DMS153 treated with DMSO at 0.1 percent for 48 hours (cell line): ENCODE measurements around the gene RTBDN.

Experiments
- DNase-seq: peaks from one replicate; lab custom pipeline; 2025; ENCODE audit not compliant: unreplicated experiment; lab: John Stamatoyannopoulos, UW

The RTBDN gene

DNA sequence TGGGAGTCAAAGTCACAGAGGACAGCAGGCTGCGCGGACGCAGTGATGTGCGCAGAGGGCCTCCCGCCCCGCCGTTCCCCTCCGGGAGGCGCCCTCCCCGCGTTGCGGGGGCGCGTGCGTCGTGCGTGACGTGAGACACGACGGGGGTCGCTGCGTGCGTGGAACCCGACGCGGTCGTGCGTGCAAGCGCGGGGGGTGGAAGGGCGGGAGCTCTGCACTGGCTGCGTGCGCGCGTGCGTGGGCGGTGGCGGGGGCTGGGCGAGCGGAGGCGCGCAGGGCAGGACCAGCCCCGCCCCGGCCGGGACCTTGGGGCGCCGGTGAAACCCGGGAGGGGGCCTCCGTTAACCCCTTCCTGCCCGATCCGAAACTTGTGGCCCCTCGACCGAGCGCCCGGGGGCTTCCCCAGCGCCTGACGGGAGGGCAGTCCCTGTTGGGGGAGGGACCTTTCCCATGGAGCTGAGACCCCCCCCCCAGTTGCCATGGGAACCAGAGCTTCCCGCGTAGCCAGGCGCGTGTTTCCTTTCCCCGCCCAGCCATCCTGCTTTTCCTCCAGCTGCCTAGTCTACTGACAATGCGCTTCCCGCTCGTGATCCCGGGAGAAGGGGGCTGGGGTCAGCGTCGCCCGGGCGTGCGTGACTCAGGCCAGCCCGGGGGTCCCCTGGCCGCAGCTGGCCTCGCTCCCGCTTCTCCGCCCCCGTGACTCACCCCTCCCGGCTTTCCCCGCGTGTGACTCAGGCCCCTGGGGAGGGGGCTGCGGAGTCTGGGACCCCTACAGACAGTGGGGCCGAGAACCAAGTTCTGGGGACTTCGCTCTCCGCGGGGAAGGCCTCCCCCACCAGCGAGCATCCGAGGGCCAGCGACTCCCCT lies 51.7 kb downstream of the RTBDN start:
- peak; percentile 37 for DNase-seq

DNA sequence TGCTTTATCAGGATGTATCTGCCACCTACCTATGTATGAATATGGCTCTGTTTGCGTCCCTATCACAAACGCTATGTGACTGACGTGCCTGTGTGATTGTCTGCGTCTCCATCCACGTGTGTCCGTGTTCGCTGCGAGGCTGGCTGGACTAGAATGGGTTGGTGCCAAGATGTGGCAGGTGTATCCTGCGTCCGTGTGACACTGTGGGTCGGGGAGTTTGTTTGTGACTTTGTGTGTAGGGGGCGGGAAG lies 52.3 kb downstream of the RTBDN start:
- DNase-seq = no peak

DNA sequence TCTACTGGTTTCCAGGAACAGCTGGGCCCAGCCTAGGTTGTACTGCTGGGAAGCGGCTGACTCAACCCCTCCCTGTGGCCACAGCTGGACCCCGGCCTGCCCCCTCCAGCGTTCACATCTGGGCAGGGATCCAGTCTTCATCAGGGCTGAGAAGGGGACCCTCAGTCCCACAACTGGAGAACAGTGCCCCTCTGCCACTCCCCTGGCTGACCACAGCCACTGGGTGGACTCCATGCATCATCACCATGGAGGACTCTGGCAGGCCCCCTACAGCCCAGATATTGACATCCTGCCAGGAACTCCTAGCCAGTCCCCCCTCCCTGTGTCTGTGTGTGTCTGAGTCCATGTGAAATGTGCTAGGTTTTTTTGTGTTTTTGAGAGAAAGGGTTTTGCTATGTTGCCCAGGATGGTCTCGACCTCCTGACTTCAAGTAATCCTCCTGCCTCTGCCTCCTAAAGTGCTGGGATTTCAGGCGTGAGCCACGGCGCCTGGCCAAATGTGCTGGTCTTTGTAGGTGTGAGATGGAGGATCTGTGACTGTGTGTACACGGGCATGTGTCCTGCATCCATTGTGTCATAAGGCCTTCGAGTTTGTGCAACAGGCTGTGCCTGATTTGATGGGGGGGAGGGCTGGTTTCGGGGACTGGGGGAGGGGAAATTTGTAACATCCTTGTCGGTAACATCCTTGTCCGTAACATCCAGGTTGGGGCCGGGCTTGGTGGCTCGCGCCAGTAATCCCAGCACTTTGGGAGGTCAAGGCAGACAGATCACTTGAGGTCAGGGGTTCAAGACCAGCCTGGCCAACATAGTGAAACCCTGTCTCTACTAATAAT lies 55.0 kb downstream of the RTBDN start:
- DNase-seq = no peak

DNA sequence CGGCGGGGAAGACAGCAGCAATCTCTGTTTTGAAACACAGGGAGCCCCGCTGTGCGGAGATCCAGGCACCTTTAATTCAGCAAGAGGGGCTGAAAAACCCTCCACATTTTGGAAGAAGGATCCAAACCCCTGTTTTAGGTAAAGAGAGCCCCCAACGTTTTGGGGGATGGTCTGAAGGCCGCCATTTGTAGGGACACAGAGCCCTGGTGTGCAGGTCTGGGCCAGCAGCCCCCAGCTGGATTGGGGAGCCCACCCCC lies 55.5 kb downstream of the RTBDN start:
- no peak for DNase-seq

- peak; percentile 68 for DNase-seq
Measured at GRCh38 chr19:12778017-12778904, 56.1 kb downstream of the RTBDN start.

- DNase-seq = peak; percentile 68
Measured at GRCh38 chr19:12777217-12778016, 57.0 kb downstream of the RTBDN start.
